ENCODE data around the gene MTHFD2L. TPM values are rescaled to one million over a fixed set of nuclear protein-coding genes. Genes with fewer than 3 reads are reported as not detected.

The MTHFD2L gene
- total and polyA plus RNA-seq, 2 of the 8 experiments (the other 6 are each of a cell fraction or from before 2014, with no cell fraction given): 5.4 to 15.0 TPM

GRCh38 chr4:74202062-74202586 lies 44.2 kb downstream of the MTHFD2L start (continued):
- TF ChIP-seq CHD7 (IDR thresholded peaks at IDR 0.05; ENCODE audit: insufficient replicate concordance, low read length) (no peak), SP2 (IDR thresholded peaks at IDR 0.05; ENCODE audit: low read length) (no peak), EP300 (IDR thresholded peaks at IDR 0.05; ENCODE audit: borderline replicate concordance in 1 of 2, low read depth in 2 of 2, low read length in 2 of 2) (no peak), PHF8 (conservative IDR thresholded peaks at IDR 0.05; ENCODE audit: low read depth, low read length) (no peak), GABPA (IDR thresholded peaks at IDR 0.05; ENCODE audit: borderline replicate concordance, insufficient read depth, low read length) (no peak), JUND (IDR thresholded peaks at IDR 0.05; ENCODE audit: low read length) (no peak), TAF1 (IDR thresholded peaks at IDR 0.05; ENCODE audit: low read depth, low read length) (no peak), KDM5A (IDR thresholded peaks at IDR 0.05; ENCODE audit: low read length) (no peak)

Measured in H1 (cell line).